Left ventricle myocardium inferior (tissue), 1 donor: ENCODE results near the gene CFDP1. TPM values are rescaled to one million over a fixed set of nuclear protein-coding genes. Genes with fewer than 3 reads are reported as not detected.
"Not testable (repeated sequence)": the region's sequence is repeated elsewhere in the genome, so short reads cannot be mapped to it uniquely, and the experiment has no call there.

Experiments
- DNase-seq: peaks from one replicate; pipeline ENCODE4 v3.0.0-alpha.2; 2020
- H3K27ac ChIP-seq: fragments of 200-600 bp; replicated peaks from 2 replicates; pipeline ENCODE4 v1.8.0; 2021
- H3K27me3 ChIP-seq: fragments of 200-600 bp; 2 replicates; pipeline ENCODE4 v1.8.0; 2021; ENCODE audit warnings: low read depth
- H3K36me3 ChIP-seq: fragments of 200-600 bp; 2 replicates; pipeline ENCODE4 v1.8.0; 2021
- H3K4me1 ChIP-seq: fragments of 200-600 bp; 2 replicates; pipeline ENCODE4 v1.8.0; 2021
- H3K4me3 ChIP-seq: fragments of 200-600 bp; 2 replicates; pipeline ENCODE4 v1.8.0; 2021; ENCODE audit warnings: mild to moderate bottlenecking, moderate library complexity
- H3K9me3 ChIP-seq: fragments of 200-600 bp; replicated peaks from 2 replicates; pipeline ENCODE4 v1.8.0; 2021
- CTCF ChIP-seq: fragments of 200-600 bp; IDR thresholded peaks from 2 replicates; pipeline ENCODE4 v1.8.0; 2021; ENCODE audit warnings: antibody characterized with exemption, mild to moderate bottlenecking, borderline replicate concordance
- intact Hi-C: fragments of 100-400 bp; cut with micrococcal nuclease; formaldehyde crosslinking; loops from one replicate; pipeline ENCODE4 v1.11.0; 2022
- total RNA-seq: library from RNA; stranded (reverse); fragmentation: NEBNext Ultra II Directional; extraction: Animal tissue kit (Norgen Biotek cat#: 25700); gene quantifications from one replicate; pipeline ENCODE4 v1.2.1, GENCODE V29; 2021
- donor health status: DM: no; HTN: yes; CAD: no; lungs with severe emphysema.

CFDP1 gene
- total RNA-seq, 1 donor from 2014 or later, result 24.9 TPM

GRCh38 chr16:75457485-75458021 is 24.2 kb upstream of the CFDP1 start:
- Histone ChIP-seq H3K4me1 (peaks cover 76% of the 10 kb centered on the region), H3K36me3 (no peaks in the 10 kb centered on the region), H3K27ac (no peak overlapping the region), H3K27me3 (no peaks in the 10 kb centered on the region), H3K4me3 (no peak overlapping the region), H3K9me3 (no peaks in the 10 kb centered on the region)
- DNase-seq, result no peak
- TF ChIP-seq CTCF, result no peak
- intact Hi-C loops, result no loop called here

DNA sequence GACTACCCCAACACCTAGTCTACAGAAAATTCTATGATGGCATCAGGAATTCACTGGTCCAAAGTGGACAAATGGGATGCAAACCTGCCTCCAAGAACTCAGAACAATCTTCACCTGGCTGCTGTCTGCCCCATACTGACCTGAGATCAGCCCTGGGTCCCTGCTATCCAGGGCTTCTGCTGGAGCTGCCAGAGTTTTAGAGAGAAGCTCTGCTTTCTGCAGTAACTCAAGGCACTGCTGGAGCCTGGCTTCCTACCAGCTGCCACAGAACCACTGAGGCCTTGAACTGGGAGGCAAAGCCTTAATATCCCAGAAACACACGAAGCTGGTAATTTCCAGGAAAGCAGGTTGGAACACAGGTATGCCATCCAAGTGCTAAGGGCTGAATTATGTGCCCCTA is 23.7 kb upstream of the CFDP1 start:
- no peak for DNase-seq
- peak overlapping the region; percentile 57 for H3K27ac ChIP-seq
- peaks cover 76% of the 10 kb centered on the region for H3K4me1 ChIP-seq
- no peaks in the 10 kb centered on the region for H3K27me3 ChIP-seq
- intact Hi-C loops, result no loop called here
- H3K9me3 ChIP-seq, result no peaks in the 10 kb centered on the region
- TF ChIP-seq CTCF, result no peak
- H3K36me3 ChIP-seq, result no peaks in the 10 kb centered on the region
- no peak overlapping the region for H3K4me3 ChIP-seq

DNA sequence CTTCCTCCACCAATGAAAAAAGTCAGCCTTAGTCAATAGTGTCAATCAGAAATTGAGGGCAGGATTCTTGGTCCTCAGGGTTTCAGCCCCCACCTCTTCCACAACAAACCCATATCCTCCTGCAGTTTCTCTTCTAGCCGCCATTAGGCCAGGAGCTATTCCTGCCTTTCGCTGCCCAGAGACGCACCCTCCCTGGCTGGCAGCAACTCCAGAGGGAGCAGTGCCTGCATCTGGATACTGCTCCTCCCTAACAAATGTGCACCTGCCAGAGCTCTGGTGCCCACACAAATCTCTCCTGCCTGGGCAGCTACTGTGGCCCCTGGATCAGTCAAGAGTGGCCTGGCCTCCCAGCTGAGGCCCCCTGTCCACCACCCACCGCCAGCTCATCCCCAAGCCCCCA is 23.2 kb upstream of the CFDP1 start:
- H3K4me3 ChIP-seq, intact Hi-C loops, H3K27me3 ChIP-seq, H3K36me3 ChIP-seq, DNase-seq, H3K9me3 ChIP-seq: not testable (repeated sequence)
- Histone ChIP-seq H3K4me1 (peaks cover 72% of the 10 kb centered on the region), H3K27ac (peak overlapping the region; percentile 57)
- TF ChIP-seq CTCF, result peak; percentile 22

DNA sequence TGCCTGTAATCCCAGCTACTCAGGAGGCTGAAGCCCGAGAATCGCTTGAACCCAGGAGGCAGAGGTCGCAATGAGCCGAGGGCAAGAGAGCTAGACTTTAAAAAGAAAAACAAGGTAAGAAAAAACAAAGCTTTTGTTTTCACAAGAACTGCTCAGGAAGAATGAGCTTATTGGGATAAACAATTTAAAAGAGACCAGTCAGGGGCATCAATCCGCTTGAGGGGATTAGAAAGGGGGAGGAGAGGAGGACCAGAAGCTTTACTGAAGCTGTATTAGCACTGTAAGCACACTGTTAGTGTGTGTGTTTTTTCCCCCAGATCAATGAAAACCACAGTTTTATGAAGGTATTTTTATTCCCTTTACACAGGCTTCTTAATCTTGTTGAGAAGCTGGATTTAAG is 22.4 kb upstream of the CFDP1 start:
- H3K27ac ChIP-seq, result peak overlapping the region; percentile 57

DNA sequence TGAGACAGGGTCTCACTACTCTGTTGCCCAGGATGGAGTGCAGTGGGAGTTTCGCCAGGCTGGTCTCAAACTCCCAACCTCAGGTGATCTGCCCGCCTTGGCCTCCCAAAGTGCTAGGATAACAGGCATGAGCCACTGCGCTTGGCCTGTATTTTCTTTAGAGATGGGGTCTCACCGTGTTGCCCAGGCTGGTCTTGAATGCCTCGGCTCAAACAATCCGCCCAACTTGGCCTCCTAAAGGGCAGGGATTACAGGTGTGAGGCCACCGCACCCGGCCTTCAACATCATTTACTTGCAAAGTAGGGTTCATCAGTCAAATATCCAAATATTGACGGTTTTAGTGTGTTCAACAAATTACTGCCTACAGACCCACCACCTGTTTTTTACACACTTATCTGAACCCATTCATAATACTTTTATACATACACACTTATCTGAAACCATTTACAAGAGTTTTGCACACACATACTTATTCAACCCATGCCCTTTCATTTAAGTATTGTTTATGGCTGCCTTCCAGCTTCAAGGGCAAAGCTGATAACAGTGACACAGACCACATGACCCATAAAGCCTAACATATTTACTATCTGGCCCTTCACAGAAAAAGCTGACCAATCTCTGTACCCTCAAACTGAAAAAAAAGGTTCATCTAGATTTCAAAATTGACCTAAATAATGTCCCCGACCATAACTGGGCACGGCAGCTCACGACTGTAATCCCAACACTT is 19.3 kb upstream of the CFDP1 start:
- DNase-seq, result no peak
- intact Hi-C loops, result no loop called here
- Histone ChIP-seq H3K27ac (peak overlapping the region; percentile 69), H3K4me1 (peaks cover 49% of the 10 kb centered on the region), H3K9me3 (no peaks in the 10 kb centered on the region), H3K27me3 (no peaks in the 10 kb centered on the region), H3K4me3 (no peak overlapping the region), H3K36me3 (peaks cover 16% of the 10 kb centered on the region)
- no peak for TF ChIP-seq CTCF

More for the DNA sequence above, 22.4 kb upstream of the CFDP1 start:
- peaks cover 8% of the 10 kb centered on the region for H3K36me3 ChIP-seq
- H3K4me3 ChIP-seq, result no peak overlapping the region
- no peaks in the 10 kb centered on the region for H3K9me3 ChIP-seq
- H3K4me1 ChIP-seq, result peaks cover 64% of the 10 kb centered on the region
- TF ChIP-seq CTCF, result no peak
- DNase-seq, result no peak
- intact Hi-C loops, result no loop called here
- H3K27me3 ChIP-seq, result no peaks in the 10 kb centered on the region
